ENCODE measurements around the gene CDH23.

- TF ChIP-seq POLR2A (IDR thresholded peaks at IDR 0.05) (no peak), CTCF (IDR thresholded peaks at IDR 0.05) (no peak), EP300 (IDR thresholded peaks at IDR 0.05) (no peak)
These were observed 286.6 kb downstream of the CDH23 start for GRCh38 chr10:71683301-71683700.
